Progenitor cell of endocrine pancreas (in vitro differentiated cells): ENCODE measurements around the gene CCDC124. TPM values are rescaled to one million over a fixed set of nuclear protein-coding genes. Genes with fewer than 3 reads are reported as not detected.

Source experiments
- DNase-seq: peaks from one replicate; pipeline ENCODE4 v3.0.0; 2021; ENCODE audit warnings: low spot score; ENCODE audit not compliant: unreplicated experiment
- H3K27ac Mint-ChIP-seq: 2 replicates; pipeline ENCODE4 v1.8.0; 2021; ENCODE audit warnings: mild to moderate bottlenecking, moderate library complexity, mixed read lengths
- H3K27me3 Mint-ChIP-seq: 2 replicates; pipeline ENCODE4 v1.8.0; 2021; ENCODE audit warnings: mixed read lengths
- H3K36me3 Mint-ChIP-seq: 2 replicates; pipeline ENCODE4 v1.8.0; 2022; ENCODE audit warnings: mixed read lengths; ENCODE audit not compliant: insufficient read depth
- H3K4me1 Mint-ChIP-seq: 2 replicates; pipeline ENCODE4 v1.8.0; 2021; ENCODE audit warnings: low read depth, mixed read lengths
- H3K4me3 Mint-ChIP-seq: 2 replicates; pipeline ENCODE4 v1.8.0; 2021; ENCODE audit warnings: low read depth, mild to moderate bottlenecking, moderate library complexity, mixed read lengths
- H3K9me3 Mint-ChIP-seq: 2 replicates; pipeline ENCODE4 v1.8.0; 2021; ENCODE audit warnings: low read depth, mixed read lengths
- CTCF ChIP-seq: fragments of 200-600 bp; sonication (generic); IDR thresholded peaks from one replicate; pipeline ENCODE4 v1.5.0; 2021; ENCODE audit warnings: antibody characterized with exemption, mild to moderate bottlenecking; ENCODE audit not compliant: unreplicated experiment
- total RNA-seq: library from RNA; stranded (reverse); gene quantifications from 2 replicates; pipeline ENCODE4 v1.2.1, GENCODE V29; 2021

The CCDC124 gene
- total RNA-seq, 1 donor from 2014 or later, result 84.3 TPM

GRCh38 chr19:17973759-17974158 lies 40.9 kb downstream of the CCDC124 start:
- TF ChIP-seq CTCF, result no peak
- Mint-ChIP-seq H3K36me3 (peaks cover 7% of the 10 kb centered on the region), H3K9me3 (no peaks in the 10 kb centered on the region), H3K4me3 (no peak overlapping the region), H3K27me3 (no peaks in the 10 kb centered on the region), H3K27ac (no peak overlapping the region), H3K4me1 (no peaks in the 10 kb centered on the region)
- no peak for DNase-seq

GRCh38 chr19:17974551-17974950 lies 41.7 kb downstream of the CCDC124 start:
- peaks cover 8% of the 10 kb centered on the region for H3K36me3 Mint-ChIP-seq
- no peak overlapping the region for H3K4me3 Mint-ChIP-seq
- no peaks in the 10 kb centered on the region for H3K27me3 Mint-ChIP-seq
- no peak overlapping the region for H3K27ac Mint-ChIP-seq
- no peak for TF ChIP-seq CTCF
- DNase-seq, result no peak
- H3K4me1 Mint-ChIP-seq, result no peaks in the 10 kb centered on the region
- no peaks in the 10 kb centered on the region for H3K9me3 Mint-ChIP-seq

GRCh38 chr19:17975032-17975431 lies 42.2 kb downstream of the CCDC124 start:
- Mint-ChIP-seq H3K27me3 (no peaks in the 10 kb centered on the region), H3K9me3 (no peaks in the 10 kb centered on the region), H3K4me1 (no peaks in the 10 kb centered on the region), H3K36me3 (peaks cover 8% of the 10 kb centered on the region), H3K27ac (no peak overlapping the region), H3K4me3 (no peak overlapping the region)
- no peak for DNase-seq
- TF ChIP-seq CTCF, result no peak

- peaks cover 10% of the 10 kb centered on the region for H3K36me3 Mint-ChIP-seq
- no peaks in the 10 kb centered on the region for H3K4me1 Mint-ChIP-seq
- no peak overlapping the region for H3K4me3 Mint-ChIP-seq
Observed at GRCh38 chr19:17977021-17977420, 44.2 kb downstream of the CCDC124 start.

GRCh38 chr19:17977488-17977887 lies 44.7 kb downstream of the CCDC124 start:
- no peak for DNase-seq
- Mint-ChIP-seq H3K36me3 (peaks cover 10% of the 10 kb centered on the region), H3K9me3 (no peaks in the 10 kb centered on the region), H3K27ac (no peak overlapping the region), H3K4me1 (no peaks in the 10 kb centered on the region), H3K4me3 (no peak overlapping the region), H3K27me3 (no peaks in the 10 kb centered on the region)
- no peak for TF ChIP-seq CTCF

More at GRCh38 chr19:17977021-17977420, 44.2 kb downstream of the CCDC124 start:
- Mint-ChIP-seq H3K27me3 (no peaks in the 10 kb centered on the region), H3K27ac (no peak overlapping the region), H3K9me3 (no peaks in the 10 kb centered on the region)
- no peak for TF ChIP-seq CTCF
- no peak for DNase-seq
